Measurements from ENCODE around the gene SEC14L1.
"Not testable (repeated sequence)": the region's sequence is repeated elsewhere in the genome, so short reads cannot be mapped to it uniquely, and the experiment has no call there.

The SEC14L1 gene

GRCh38 chr17:77133087-77133638 lies 7.6 kb upstream of the SEC14L1 start:
- Histone ChIP-seq H2AFZ (ENCODE audit: low read length) (0 out of 2 replicates have a peak overlapping the region, but pooled peaks have one; percentile 4), H3K27me3 (replicated peaks; ENCODE audit: insufficient read depth, low read length) (no peaks in the 10 kb centered on the region), H3K4me3 (ENCODE audit: low read length) (no peak overlapping the region), H4K20me1 (ENCODE audit: insufficient read depth, low read length) (no peaks in the 10 kb centered on the region), H3K9me2 (replicated peaks; ENCODE audit: insufficient read depth, low read length) (no peaks in the 10 kb centered on the region), H3K4me1 (ENCODE audit: low read length) (peaks cover 38% of the 10 kb centered on the region), H3K9ac (ENCODE audit: low read length) (no peak overlapping the region), H3K27ac (ENCODE audit: low read length) (no peak overlapping the region; the same call in 1 of the 2 replicates), H3K9me3 (replicated peaks; ENCODE audit: insufficient read depth, low read length) (no peaks in the 10 kb centered on the region), H3K4me2 (ENCODE audit: low read depth, low read length) (no peak overlapping the region), H3K79me2 (ENCODE audit: low read length) (0 out of 2 replicates have a peak, but pooled peaks cover 7% of the 10 kb centered on the region), H3F3A (ENCODE audit: insufficient read depth, low read length) (peaks cover 14% of the 10 kb centered on the region), H3K36me3 (replicated peaks; ENCODE audit: insufficient read depth, low read length) (no peaks in the 10 kb centered on the region)
- TF ChIP-seq EZH2 (optimal IDR thresholded peaks at IDR 0.05; ENCODE audit: low read depth, low read length): no peak
- TF ChIP-seq CTCF (IDR thresholded peaks at IDR 0.05; ENCODE audit: low read length): no peak
- no peak for TF ChIP-seq EZH2phosphoT487 (IDR thresholded peaks at IDR 0.05; ENCODE audit: low read length)
- DNase-seq: no peak

- Histone ChIP-seq H3K9ac (ENCODE audit: low read length) (peak overlapping the region; percentile 30), H3K27me3 (replicated peaks; ENCODE audit: insufficient read depth, low read length) (no peaks in the 10 kb centered on the region), H3K27ac (ENCODE audit: low read length) (peak overlapping the region; percentile 78), H3K36me3 (replicated peaks; ENCODE audit: insufficient read depth, low read length) (no peaks in the 10 kb centered on the region), H3K79me2 (ENCODE audit: low read length) (peaks cover 12% of the 10 kb centered on the region), H3K4me2 (ENCODE audit: low read depth, low read length) (peak overlapping the region; percentile 78), H4K20me1 (ENCODE audit: insufficient read depth, low read length) (no peaks in the 10 kb centered on the region), H3F3A (ENCODE audit: insufficient read depth, low read length) (peaks cover 25% of the 10 kb centered on the region), H3K4me3 (ENCODE audit: low read length) (peak overlapping the region; percentile 48), H3K4me1 (ENCODE audit: low read length) (peaks cover 45% of the 10 kb centered on the region), H3K9me3 (replicated peaks; ENCODE audit: insufficient read depth, low read length) (no peaks in the 10 kb centered on the region; the same call in 1 of the 2 replicates), H2AFZ (ENCODE audit: low read length) (no peak overlapping the region), H3K9me2 (replicated peaks; ENCODE audit: insufficient read depth, low read length) (no peaks in the 10 kb centered on the region)
- DNase-seq: peak; percentile 56
- TF ChIP-seq EZH2phosphoT487 (IDR thresholded peaks at IDR 0.05; ENCODE audit: low read length) (no peak), CTCF (IDR thresholded peaks at IDR 0.05; ENCODE audit: low read length) (no peak), EZH2 (optimal IDR thresholded peaks at IDR 0.05; ENCODE audit: low read depth, low read length) (no peak)
Observed at GRCh38 chr17:77136420-77136767, 4.4 kb upstream of the SEC14L1 start.

DNA sequence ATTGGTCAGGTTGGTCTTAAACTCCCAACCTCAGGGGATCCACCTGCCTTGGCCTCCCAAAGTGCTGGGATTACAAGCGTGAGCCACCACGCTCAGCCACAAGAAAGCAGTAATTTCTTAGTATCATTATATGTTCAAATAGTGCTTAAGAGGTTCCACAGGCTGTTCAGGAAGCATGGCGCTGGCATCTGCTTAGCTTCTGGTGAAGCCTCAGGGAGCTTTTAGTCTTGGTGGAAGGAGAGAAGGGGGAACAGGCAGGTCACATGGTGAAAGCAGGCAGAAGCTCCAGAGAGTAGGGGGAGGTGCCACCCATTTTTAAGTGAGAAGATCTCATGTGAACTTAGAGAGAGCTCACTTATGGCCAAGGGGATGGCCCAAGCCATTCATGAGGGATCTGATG lies 3.7 kb upstream of the SEC14L1 start:
- no peak overlapping the region for H3K4me3 ChIP-seq (ENCODE audit: low read length)
- H3K4me1 ChIP-seq (ENCODE audit: low read length): peaks cover 45% of the 10 kb centered on the region
- no peaks in the 10 kb centered on the region for H3K9me2 ChIP-seq (replicated peaks; ENCODE audit: insufficient read depth, low read length)
- H3K36me3 ChIP-seq (replicated peaks; ENCODE audit: insufficient read depth, low read length): no peaks in the 10 kb centered on the region
- DNase-seq: no peak
- no peaks in the 10 kb centered on the region; the same call in 1 of the 2 replicates for H3K9me3 ChIP-seq (replicated peaks; ENCODE audit: insufficient read depth, low read length)
- no peak overlapping the region for H3K4me2 ChIP-seq (ENCODE audit: low read depth, low read length)
- H3K27ac ChIP-seq (ENCODE audit: low read length): peak overlapping the region; percentile 42; the same call in 1 of the 2 replicates
- peaks cover 32% of the 10 kb centered on the region for H3F3A ChIP-seq (ENCODE audit: insufficient read depth, low read length)
- no peaks in the 10 kb centered on the region for H3K27me3 ChIP-seq (replicated peaks; ENCODE audit: insufficient read depth, low read length)
- no peak overlapping the region for H3K9ac ChIP-seq (ENCODE audit: low read length)
- peaks cover 19% of the 10 kb centered on the region for H3K79me2 ChIP-seq (ENCODE audit: low read length)
- no peak overlapping the region for H2AFZ ChIP-seq (ENCODE audit: low read length)
- H4K20me1 ChIP-seq (ENCODE audit: insufficient read depth, low read length): no peaks in the 10 kb centered on the region
- TF ChIP-seq CTCF (IDR thresholded peaks at IDR 0.05; ENCODE audit: low read length): no peak
- no peak for TF ChIP-seq EZH2phosphoT487 (IDR thresholded peaks at IDR 0.05; ENCODE audit: low read length)
- TF ChIP-seq EZH2 (optimal IDR thresholded peaks at IDR 0.05; ENCODE audit: low read depth, low read length): no peak

DNA sequence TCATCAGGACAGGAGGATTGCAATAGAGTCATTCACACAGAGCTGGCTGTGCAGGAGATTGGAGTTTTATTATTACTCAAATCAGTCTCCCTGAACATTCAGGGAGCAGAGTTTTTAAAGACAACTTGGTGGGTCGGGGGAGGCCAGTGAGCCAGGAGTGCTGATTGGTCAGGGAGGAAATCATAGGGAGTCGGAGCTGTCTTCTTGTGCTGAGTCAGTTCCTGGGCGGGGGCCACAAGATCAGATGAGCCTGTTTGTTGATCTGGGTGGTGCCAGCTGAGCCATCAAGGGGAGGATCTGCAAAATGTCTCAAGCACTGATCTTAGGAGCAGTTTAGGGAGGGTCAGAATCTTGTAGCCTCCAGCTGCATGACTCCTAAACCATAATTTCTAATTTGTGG lies 2.9 kb upstream of the SEC14L1 start:
- H3K9me2 ChIP-seq (replicated peaks; ENCODE audit: insufficient read depth, low read length); H4K20me1 ChIP-seq (ENCODE audit: insufficient read depth, low read length); H3K4me3 ChIP-seq (ENCODE audit: low read length); H3K9me3 ChIP-seq (replicated peaks; ENCODE audit: insufficient read depth, low read length); H3K36me3 ChIP-seq (replicated peaks; ENCODE audit: insufficient read depth, low read length); H2AFZ ChIP-seq (ENCODE audit: low read length); H3K27me3 ChIP-seq (replicated peaks; ENCODE audit: insufficient read depth, low read length); H3K9ac ChIP-seq (ENCODE audit: low read length): not testable (repeated sequence)
- peak overlapping the region; percentile 42; the same call in 1 of the 2 replicates for H3K27ac ChIP-seq (ENCODE audit: low read length)
- peaks cover 45% of the 10 kb centered on the region for H3K4me1 ChIP-seq (ENCODE audit: low read length)
- 0 out of 2 replicates have a peak overlapping the region, but pooled peaks have one; percentile 31 for H3K4me2 ChIP-seq (ENCODE audit: low read depth, low read length)
- H3K79me2 ChIP-seq (ENCODE audit: low read length): peaks cover 27% of the 10 kb centered on the region
- DNase-seq: peak; percentile 61
- peaks cover 39% of the 10 kb centered on the region for H3F3A ChIP-seq (ENCODE audit: insufficient read depth, low read length)
